Stimulated activated CD8-positive, alpha-beta memory T cell treated with anti-CD3 and anti-CD28 coated beads, Interleukin-15, amount 100 ng/mL, for 48 hours (primary cell): ENCODE measurements around the gene CASK.

Source experiments
- DNase-seq, 2 donors: peaks; one replicate each; pipeline ENCODE4 v3.0.0-alpha.2; 2020; ENCODE audit warnings: low read depth in 2 of 2

The CASK gene

DNA sequence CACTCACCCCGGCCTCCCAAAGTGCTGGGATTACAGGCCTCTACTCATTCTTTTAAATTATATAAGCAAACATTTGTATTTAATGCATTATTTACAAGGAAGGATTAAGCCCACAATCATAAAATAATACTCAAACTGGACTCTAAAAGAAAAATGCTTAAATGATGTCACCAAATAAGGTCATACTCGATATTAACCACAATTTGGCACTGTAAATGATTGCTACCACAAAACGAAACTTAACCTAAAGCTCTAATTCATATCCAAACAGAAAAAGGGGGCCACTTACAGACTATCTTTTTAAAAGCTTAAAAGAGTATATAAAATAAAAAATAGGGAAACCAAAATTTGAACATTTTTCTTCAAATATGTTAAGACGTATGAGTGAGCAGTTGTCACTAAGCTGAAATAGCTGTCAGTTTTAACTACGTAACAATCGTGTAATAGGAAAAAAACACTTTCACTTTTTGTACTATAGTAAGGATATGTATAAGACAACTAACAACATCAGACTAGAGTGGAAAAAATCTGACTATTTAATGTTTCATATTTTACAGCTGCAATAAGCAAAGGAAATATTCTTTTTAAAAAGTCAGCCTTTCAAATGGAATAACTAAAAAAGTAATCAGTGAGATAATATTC, 342.8 kb downstream of the CASK start:
- no peak for DNase-seq

DNA sequence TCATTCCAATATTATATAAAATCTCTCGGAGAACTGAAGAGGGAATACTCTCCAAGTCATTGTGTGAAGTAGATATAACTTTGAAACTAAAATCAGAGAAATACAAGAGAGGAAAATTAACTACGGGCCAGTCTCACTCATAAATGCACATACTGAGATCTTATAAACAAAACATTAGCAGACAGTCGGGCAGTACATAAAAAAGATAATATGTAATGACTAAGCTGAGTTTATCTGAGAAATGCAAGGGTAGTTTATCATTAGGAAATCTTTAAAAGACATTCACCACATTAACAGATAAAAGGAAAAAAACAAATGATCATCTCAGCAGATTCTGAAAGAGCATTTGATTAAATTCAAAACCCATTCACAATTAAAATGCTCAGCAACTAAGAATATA, 359.5 kb downstream of the CASK start:
- no peak for DNase-seq

DNA sequence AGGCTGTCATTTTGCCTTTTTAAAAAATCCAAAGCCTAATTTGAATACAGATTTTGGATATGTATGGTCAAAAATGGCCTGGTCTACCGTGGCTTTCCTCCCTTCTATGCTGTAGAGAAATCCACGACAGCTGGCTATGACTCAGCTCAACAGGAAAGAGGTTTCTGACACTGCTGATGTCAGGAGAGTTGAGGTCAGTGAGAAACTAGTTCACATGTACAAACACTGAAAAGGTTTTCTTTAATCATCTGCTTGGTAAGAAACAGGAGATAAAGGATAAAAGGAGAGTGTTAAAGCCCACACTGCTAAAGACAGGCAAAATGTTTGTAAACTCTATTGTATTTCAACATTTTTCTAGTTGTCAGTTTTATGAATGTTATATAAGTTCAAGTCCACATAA, 362.3 kb downstream of the CASK start:
- DNase-seq = peak in 1 of 2 donors; percentile 26

DNA sequence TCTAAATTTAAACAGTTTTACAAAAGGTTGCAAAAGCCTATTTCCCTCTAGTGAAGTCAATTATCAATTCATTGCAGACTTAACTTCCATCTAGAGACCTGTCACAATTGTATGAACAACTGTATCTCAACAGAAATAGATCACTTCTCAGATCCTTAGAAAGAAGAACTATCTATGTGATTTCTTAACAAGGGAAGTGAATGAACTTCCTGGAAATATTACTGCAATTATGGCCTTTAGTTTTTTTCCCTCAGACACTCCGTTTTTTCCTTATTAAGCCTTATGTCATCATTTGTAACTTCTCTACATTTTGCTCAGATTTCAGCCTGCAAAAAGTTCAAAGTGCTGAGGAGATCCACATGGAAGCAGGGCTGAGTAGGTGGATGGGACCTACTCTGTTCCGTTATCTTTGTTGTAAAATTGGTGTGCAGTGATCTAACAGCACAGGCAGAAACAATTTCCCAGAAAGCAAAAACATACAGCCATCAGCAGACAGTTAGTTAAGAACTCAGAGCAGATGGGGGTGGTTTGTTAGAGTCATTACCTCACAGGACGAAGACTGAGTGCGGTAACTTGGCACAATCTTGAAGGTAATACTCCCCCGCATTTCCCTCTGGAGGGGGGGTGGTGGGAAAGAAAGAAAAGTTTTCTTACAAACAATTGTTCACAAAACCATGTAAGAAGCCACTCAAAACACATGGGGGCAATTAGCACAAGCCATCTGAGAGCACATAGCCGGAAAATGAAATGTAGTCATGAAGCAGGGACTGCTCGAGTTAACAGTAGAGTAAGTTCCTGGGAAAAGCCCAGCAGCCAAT, 363.9 kb downstream of the CASK start:
- peak; percentile 8 to 11 for DNase-seq

DNA sequence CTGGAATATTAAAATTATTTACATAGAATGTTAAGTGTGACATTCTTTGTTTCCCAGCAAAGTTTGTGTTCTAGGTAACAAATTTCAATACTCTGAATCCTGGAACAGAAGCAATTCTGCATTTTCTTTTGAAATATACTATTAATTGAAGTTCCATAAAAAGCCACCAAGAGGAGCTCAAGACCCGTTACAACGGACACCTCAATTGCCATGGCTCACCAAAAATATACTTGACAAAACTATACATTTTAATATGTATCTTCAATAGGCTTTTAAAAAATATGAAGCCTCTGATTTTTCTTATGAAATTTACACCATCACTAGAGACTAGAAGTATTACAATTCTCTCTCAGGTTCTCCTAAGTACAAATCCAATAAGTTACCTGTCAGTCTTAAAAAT, 364.8 kb downstream of the CASK start:
- DNase-seq = no peak

DNA sequence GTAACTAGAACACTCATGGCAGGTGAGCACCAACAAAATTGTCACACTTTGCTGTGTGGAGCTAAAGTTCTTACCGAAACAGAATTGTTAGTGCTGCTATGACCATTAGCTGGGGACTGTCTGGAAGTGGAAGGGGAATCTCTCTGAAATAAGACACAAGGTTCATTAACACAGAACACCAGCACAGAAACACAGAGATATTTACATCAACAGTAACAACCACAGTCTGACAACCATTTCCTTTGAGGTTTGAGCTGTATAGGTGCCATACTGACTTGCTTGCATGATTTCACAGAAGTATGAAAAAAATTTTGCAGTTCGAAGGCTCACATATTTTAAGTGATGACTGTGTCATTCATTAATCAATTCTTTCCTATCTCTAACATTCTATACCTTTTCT, 366.4 kb downstream of the CASK start:
- DNase-seq = no peak

DNA sequence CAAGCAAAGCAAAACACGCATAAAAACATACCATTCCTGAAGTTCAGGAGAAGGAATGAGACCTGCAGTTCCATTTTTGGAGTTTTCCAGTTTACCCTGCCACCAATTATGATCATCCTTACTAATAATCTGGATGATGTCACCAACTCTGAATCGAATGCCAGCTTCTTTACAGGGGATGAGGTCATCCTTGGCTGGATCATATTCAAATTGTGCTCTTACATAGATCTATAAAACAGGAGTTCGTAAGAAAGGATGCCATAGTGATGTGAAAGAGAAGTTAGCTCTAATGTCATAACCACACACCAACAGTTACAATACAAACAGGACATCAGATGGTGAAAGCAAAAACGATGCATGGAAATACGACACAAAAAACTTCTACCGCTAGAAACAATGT, 369.7 kb downstream of the CASK start:
- DNase-seq = no peak

DNA sequence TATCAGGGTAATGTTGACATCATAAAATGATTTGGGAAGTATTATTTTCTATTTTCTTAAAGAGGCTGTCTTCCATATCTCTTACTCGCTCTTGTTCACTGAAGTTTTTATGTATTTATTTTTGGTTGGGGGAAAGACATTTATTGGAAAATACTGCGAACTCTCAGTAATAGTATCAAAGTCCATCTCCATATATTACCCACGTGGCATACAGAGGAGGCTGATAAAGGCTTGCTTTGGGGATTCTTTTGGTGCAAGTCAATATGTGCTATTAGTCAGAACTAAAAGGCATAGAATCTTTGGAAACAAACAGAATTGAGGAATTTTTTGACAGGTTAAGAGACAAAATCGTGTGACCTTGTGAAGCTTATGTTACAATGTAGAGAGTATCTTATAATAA, 374.9 kb downstream of the CASK start:
- DNase-seq = no peak

DNA sequence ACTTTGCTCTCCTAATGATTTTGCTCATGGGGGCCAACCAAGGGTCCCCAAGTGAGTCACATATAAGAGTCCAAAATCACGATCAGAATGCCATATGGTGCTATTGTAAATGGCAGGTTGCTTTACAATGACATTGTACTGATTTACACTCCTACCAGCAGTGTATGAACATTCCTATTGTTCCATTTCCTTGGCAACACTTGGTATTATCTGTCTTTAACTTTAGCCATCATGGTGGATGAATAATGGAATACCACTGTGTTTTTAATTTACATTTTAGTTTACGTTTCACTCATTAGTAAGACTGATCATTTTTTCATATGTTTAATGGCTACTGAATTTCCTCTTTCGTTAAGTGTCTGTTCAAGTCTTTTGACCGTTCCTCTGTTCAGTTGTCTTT, 379.7 kb downstream of the CASK start:
- DNase-seq = no peak

DNA sequence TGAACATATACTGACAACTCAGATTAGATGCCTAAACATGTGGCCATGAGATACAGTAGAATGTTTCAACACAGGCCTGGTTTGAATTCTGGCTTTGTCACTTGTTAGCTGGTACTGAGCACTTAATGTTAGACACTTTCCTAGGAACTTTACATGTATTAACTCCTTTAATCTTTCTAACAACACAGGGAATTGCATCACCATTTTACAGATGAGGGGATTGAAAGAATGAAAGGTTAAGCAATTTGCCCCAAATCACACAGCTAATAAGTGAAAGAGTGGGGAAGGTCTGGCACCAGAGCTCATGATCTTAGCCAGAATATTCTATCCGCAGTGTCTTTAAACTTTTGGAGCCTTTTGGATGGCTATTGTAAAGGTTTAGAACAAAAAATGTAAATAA, 380.3 kb downstream of the CASK start:
- no peak for DNase-seq

DNA sequence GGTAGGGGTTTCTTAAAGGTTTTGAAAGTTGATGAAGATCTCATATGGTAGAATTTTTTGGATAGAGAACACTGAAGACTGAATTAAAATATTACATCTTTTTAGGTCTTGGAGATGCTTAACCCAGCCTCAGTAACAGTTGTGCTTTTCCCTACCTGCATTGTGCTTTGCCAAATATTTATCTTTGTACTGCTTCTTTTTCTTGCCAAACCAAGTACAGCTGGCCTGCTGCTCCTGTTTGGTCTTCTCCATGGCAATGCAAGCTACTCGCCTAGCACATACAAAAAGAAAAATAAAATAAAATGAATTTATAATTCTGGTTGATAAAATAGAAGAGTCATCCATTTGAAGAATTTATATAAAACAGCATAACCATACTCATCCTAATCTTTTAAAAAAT, 380.8 kb downstream of the CASK start:
- DNase-seq = no peak

DNA sequence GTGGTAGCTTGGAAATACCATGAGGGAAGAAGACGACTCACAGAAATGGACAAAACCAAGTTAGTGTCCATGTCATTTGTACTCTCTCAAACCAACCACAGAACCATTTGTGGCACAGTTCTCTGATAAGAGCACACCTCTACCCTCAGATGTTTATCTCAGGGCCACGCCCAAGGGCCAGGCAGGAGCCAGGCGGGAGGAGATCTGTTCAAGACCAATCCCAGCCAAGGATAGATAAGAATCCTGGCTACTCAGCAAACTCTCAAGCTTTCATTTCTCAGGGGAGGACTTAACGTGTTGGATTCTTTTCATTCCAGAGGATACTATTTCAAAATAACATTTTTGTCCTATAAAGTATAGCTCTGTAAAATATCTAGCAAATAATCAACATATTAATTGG, 381.2 kb downstream of the CASK start:
- DNase-seq = no peak

DNA sequence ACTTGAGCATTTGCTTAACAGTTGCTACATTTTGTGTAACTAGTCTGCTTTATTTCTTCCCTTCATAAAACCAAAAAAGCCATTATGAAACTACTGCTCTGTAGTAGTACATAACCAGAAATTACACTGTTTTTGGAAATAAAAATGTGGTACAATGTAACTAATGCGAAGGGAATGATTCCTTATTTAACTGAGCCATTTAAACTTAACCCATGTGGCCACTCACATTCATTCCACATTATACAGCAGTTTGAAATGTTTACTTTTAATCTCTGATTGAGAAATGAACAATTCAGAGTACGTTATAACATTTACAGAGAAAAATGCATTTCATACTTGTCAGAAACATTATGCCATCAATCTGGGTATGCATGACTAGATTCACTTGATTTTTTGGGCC, 382.0 kb downstream of the CASK start:
- DNase-seq = no peak

DNA sequence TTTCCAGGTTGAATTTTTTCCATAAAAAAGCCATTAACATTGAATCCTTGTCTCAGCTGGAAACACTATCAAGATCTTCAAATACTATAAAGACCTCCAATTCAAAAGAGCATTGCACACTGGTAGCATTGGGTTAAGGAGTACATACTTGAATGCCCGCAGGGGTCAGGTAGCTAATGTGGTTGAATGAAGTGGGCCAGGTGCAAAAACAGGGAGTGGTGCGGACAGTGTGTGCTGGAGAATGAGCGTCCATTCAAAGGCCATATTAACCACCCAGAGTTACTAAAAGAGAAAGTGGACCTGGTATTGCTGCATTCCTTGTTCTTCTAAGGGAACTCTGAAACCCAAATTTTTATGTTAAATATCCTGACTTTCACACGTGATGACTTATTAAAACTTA, 384.6 kb downstream of the CASK start:
- DNase-seq = no peak

DNA sequence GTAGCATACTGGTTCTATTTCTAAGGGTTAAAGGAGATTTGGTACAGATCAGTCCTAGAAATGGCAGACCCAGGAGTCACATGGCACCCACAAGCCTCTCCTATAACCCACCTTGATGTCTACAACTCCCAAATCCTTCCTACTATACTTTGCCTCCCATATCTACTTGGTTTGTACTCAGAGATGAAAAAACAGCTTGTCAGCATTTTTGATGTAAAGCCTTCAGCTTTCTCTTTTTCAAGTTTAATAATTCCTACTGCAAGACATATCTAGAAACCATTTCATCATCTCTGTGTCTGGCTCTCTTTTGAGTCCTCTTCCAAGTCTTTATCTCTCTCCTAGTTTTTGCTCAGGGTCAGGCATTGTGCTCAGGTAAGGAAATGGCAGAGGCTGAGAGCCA, 393.3 kb downstream of the CASK start:
- DNase-seq = no peak

DNA sequence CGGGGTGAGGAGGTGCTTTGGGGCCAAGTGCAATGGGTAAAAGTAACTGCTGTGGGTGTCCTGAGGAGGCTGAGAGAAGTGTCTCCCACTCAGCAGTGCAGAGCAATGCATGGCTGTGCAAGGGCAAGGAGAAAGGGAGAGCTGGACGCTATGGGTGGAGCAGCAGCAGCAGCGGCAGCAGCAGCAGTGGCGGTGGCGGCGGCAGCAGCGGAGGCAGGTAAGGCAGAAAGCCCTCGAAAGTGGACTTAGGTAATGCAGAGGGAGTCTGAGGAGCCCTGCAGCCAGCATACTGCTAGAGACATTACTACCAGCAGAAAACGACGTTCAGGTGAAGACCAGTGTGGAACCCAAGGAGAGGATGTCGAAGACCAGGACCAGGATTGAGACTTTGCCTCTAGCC, 394.1 kb downstream of the CASK start:
- no peak for DNase-seq

DNA sequence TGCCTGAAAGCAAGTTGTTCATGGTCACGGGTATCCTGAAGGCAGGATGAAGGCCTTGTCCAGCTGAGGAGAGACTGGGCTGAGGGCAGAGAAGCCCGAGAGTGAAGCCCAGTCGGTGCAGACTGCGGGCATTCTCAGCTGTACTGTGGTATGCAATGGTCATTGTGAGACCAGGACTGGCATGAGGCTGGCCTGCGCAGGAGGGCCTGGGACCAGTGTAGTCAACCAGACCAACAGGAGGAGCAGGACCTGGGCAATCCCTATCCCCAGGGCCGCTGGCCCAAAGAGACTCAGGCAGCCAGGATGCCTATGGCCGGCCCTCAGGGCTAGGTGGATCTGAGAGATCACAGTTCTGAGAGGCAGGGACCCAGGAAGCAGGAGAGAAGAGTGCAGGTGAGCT, 394.6 kb downstream of the CASK start:
- no peak for DNase-seq

DNA sequence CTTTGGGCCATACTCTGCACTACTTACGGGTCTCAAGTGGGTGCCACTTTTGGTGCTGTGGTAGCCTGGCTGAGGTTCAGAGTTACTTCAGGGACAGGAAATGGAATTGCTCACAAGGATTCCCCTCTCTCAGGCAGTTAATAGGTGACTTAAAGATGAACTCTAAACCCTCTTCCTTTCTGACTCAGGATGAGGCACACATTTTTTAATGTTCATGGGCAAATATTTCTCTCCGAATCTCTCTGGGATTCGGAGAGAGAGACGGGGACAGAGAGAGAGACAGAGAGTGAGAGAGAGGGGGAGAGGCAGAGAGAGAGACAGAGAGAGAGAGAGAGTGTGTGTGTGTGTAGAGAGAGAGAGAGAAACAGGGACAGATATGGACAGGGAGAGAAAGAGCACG, 396.4 kb downstream of the CASK start:
- DNase-seq = no peak

DNA sequence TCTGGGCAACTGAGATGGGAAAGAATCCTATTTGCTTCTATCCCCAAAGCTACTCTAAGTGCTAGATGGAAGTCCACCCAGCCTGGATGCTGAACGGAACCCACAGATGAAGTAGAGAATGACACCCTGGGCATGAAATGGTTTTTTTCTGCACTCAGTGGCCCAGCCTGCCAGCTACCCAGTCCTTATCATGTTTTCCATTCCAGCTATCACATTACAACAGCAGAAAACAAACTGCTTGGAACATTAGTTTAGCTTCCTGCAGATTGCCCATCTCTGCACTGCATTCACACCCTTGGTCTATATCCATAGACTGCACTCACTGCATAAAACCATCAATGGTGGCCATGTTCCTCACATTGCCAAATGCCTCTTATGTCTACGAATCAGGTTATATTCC, 397.1 kb downstream of the CASK start:
- no peak for DNase-seq

DNA sequence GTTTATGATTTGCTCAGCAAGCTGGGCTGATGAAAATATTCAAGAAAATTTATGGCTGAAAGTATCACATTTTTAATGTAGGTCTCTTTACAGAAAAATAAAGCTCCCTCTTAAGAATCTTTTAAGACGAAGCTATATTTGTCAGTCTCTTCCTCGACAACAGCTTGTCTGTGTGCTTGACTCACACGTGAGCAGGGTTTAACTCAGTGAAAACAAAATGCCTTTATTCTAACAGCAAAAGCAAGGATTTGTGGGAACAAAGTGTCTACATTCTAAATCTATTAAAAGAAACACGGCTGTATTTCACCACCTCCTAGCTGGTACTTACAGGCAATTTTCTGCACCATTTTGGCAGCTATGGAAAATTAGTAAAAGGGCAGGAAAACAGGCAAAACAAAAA, 400.7 kb downstream of the CASK start:
- no peak for DNase-seq

DNA sequence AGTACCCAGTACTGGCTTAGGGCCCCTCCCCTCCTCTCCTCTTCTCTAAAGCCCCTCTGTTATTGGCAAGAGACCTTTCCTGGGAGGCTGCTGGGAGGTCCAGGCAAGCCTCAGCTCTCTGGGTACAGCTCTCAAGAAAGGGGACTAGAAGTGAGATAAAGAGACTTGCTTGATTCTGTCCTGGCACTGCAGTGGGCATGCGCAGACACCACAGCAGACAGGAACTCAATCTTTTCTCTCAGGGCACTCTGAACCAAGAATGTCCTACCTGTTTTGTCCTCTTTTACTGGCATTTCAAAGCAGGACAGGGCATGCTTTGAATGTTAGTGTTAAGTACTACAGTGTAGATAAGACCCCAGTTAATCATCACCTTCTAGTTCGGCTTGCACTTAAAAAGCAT, 401.3 kb downstream of the CASK start:
- no peak for DNase-seq

DNA sequence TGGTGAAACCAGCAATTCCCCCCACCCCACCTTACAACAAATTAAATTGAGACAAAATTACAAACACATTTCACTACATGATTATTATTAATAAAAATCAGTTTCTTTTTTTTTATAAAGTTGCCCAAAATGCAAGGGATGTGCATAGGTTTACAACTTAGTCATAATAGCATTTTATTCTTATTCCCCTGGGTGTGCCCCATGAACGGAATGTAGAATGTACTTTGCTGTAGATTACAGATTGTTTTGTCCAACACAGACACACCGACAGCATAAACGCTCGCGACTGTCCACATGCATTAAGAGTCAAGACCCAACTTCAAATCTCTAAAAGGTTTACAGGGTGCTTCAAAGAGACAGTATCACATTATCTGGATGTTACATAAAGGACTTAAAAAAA, 403.9 kb downstream of the CASK start:
- no peak for DNase-seq

DNA sequence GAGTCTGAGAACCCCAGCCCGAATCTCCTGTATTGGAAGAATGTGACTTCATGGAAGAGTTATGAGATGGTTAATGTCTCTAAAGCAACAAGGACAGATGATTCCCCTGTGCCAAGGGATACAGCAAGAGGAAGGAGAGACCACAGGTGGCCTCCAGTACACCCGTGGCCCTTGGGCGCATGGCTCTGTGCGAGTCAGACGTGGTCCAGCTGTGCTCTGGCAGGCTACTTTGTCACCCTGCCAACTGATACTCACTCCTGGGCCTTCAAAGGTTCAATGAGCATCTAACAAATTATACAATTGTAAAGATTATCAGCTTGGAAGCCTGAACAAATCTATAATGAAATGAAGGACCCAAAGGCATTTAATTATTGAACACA, 404.5 kb downstream of the CASK start:
- DNase-seq = no peak
